DOHH2 (cell line): ENCODE results near the gene AIDA.

Experiments
- H3F3A ChIP-seq: fragments of 200-600 bp; sonication (generic), shearing (Covaris generic); 2 replicates; pipeline ENCODE4 v1.6.0; 2016; ENCODE audit warnings: antibody characterized with exemption, mild to moderate bottlenecking; ENCODE audit not compliant: control insufficient read depth, insufficient read depth
- H3K27ac ChIP-seq: fragments of 200-600 bp; sonication (generic); 2 replicates; pipeline ENCODE4 v1.5.1; 2014; ENCODE audit warnings: low read depth, mild to moderate bottlenecking, low read length, moderate library complexity
- H3K27me3 ChIP-seq: fragments of 200-600 bp; sonication (generic); 2 replicates; pipeline ENCODE4 v1.6.1; 2014; ENCODE audit warnings: mild to moderate bottlenecking, low read length, mixed read lengths; ENCODE audit not compliant: control insufficient read depth
- H3K36me3 ChIP-seq: fragments of 200-600 bp; sonication (generic); 2 replicates; pipeline ENCODE4 v1.6.1; 2014; ENCODE audit warnings: mild to moderate bottlenecking, low read length, moderate library complexity, mixed read lengths; ENCODE audit not compliant: control insufficient read depth
- H3K4me1 ChIP-seq: fragments of 200-600 bp; sonication (generic); 2 replicates; pipeline ENCODE4 v1.6.1; 2014; ENCODE audit warnings: mild to moderate bottlenecking, low read length, mixed read lengths; ENCODE audit not compliant: control insufficient read depth
- H3K4me2 ChIP-seq: fragments of 200-600 bp; sonication (generic); 2 replicates; pipeline ENCODE4 v1.6.0; 2014; ENCODE audit warnings: mild to moderate bottlenecking, low read length, moderate library complexity
- H3K4me3 ChIP-seq: fragments of 200-600 bp; sonication (generic); 2 replicates; pipeline ENCODE4 v1.5.1; 2014; ENCODE audit warnings: mild to moderate bottlenecking, low read length, mixed read lengths
- H3K79me2 ChIP-seq: fragments of 200-600 bp; sonication (generic); 2 replicates; pipeline ENCODE4 v1.6.1; 2014; ENCODE audit warnings: mild to moderate bottlenecking, low read length, mixed read lengths; ENCODE audit not compliant: control insufficient read depth
- H3K9me2 ChIP-seq: fragments of 200-600 bp; sonication (generic); replicated peaks from 2 replicates; pipeline ENCODE4 v1.6.1; 2014; ENCODE audit warnings: mild to moderate bottlenecking, low read length, mixed read lengths; ENCODE audit not compliant: control insufficient read depth
- H3K9me3 ChIP-seq: fragments of 200-600 bp; sonication (generic); 2 replicates; pipeline ENCODE4 v1.6.1; 2014; ENCODE audit warnings: antibody characterized with exemption, low read length, mixed read lengths; ENCODE audit not compliant: control insufficient read depth, insufficient read depth
- H4K20me1 ChIP-seq: fragments of 200-600 bp; sonication (generic); 2 replicates; pipeline ENCODE4 v1.6.0; 2014; ENCODE audit warnings: low read depth, mild to moderate bottlenecking, antibody characterized with exemption, low read length, moderate library complexity; ENCODE audit not compliant: control insufficient read depth, insufficient read depth
- CTCF ChIP-seq: fragments of 200-600 bp; sonication (generic); IDR thresholded peaks from one replicate; pipeline ENCODE4 v1.5.1; 2014; ENCODE audit warnings: antibody characterized with exemption, mild to moderate bottlenecking, low read depth, low read length; ENCODE audit not compliant: poor library complexity, severe bottlenecking
- EZH2phosphoT487 ChIP-seq: fragments of 200-600 bp; sonication (generic); IDR thresholded peaks from 2 replicates; pipeline ENCODE4 v1.6.1; 2017; ENCODE audit warnings: borderline replicate concordance, mild to moderate bottlenecking, antibody characterized with exemption, low read length, moderate library complexity, mixed read lengths

Gene AIDA

GRCh38 chr1:222704260-222704659, 8.0 kb downstream of the AIDA start:
- Histone ChIP-seq H3K4me3 (no peak overlapping the region), H3F3A (no peaks in the 10 kb centered on the region), H3K4me1 (no peaks in the 10 kb centered on the region), H3K27ac (no peak overlapping the region), H3K36me3 (peaks cover 35% of the 10 kb centered on the region), H4K20me1 (no peaks in the 10 kb centered on the region), H3K9me3 (no peaks in the 10 kb centered on the region), H3K79me2 (peaks cover 58% of the 10 kb centered on the region), H3K27me3 (no peaks in the 10 kb centered on the region), H3K4me2 (no peak overlapping the region), H3K9me2 (no peaks in the 10 kb centered on the region)
- no peak for TF ChIP-seq CTCF
- no peak for TF ChIP-seq EZH2phosphoT487

- TF ChIP-seq EZH2phosphoT487 (no peak), CTCF (no peak)
- Histone ChIP-seq H4K20me1 (no peaks in the 10 kb centered on the region), H3K79me2 (peaks cover 39% of the 10 kb centered on the region), H3K4me2 (no peak overlapping the region), H3F3A (no peaks in the 10 kb centered on the region), H3K4me1 (no peaks in the 10 kb centered on the region), H3K9me3 (no peaks in the 10 kb centered on the region), H3K9me2 (no peaks in the 10 kb centered on the region), H3K27ac (no peak overlapping the region), H3K27me3 (no peaks in the 10 kb centered on the region), H3K4me3 (no peak overlapping the region), H3K36me3 (peaks cover 35% of the 10 kb centered on the region)
Measured at GRCh38 chr1:222702210-222702609, 10.1 kb downstream of the AIDA start.

GRCh38 chr1:222697826-222698225, 14.5 kb downstream of the AIDA start:
- Histone ChIP-seq H3F3A (no peaks in the 10 kb centered on the region), H3K4me1 (no peaks in the 10 kb centered on the region), H4K20me1 (no peaks in the 10 kb centered on the region), H3K27ac (no peak overlapping the region), H3K4me3 (no peak overlapping the region), H3K4me2 (no peak overlapping the region), H3K9me2 (no peaks in the 10 kb centered on the region), H3K27me3 (no peaks in the 10 kb centered on the region), H3K9me3 (no peaks in the 10 kb centered on the region), H3K36me3 (peaks cover 18% of the 10 kb centered on the region), H3K79me2 (peaks cover 5% of the 10 kb centered on the region)
- no peak for TF ChIP-seq EZH2phosphoT487
- no peak for TF ChIP-seq CTCF

- Histone ChIP-seq H3K4me2 (no peak overlapping the region), H3K9me2 (no peaks in the 10 kb centered on the region), H3K27me3 (no peaks in the 10 kb centered on the region), H3K79me2 (peaks cover 5% of the 10 kb centered on the region), H3F3A (no peaks in the 10 kb centered on the region), H4K20me1 (0 out of 2 replicates have a peak, but pooled peaks cover 3% of the 10 kb centered on the region), H3K4me1 (no peaks in the 10 kb centered on the region), H3K9me3 (no peaks in the 10 kb centered on the region), H3K27ac (no peak overlapping the region), H3K4me3 (no peak overlapping the region), H3K36me3 (peaks cover 17% of the 10 kb centered on the region)
- no peak for TF ChIP-seq EZH2phosphoT487
- TF ChIP-seq CTCF: no peak
Measured at GRCh38 chr1:222697203-222697602, 15.1 kb downstream of the AIDA start.
